ENCODE measurements around the gene RBMX. TPM values are rescaled to one million over a fixed set of nuclear protein-coding genes. Genes with fewer than 3 reads are reported as not detected.
"Not testable (repeated sequence)": the region's sequence is repeated elsewhere in the genome, so short reads cannot be mapped to it uniquely, and the experiment has no call there.

RBMX gene
- 100 to 1,000 TPM; 171 to 208 (median 174) TPM for total RNA-seq
- total RNA-seq (2013), result 305 TPM

- peak; percentile 82 to 95 for DNase-seq
- H3K9me3 Mint-ChIP-seq, result no peaks in the 10 kb centered on the region
- Histone ChIP-seq H3K9me3 (ENCODE audit: control insufficient read depth, insufficient read depth, low read length) (no peaks in the 10 kb centered on the region), H3K36me3 (ENCODE audit: control insufficient read depth, insufficient read depth, low read length) (peaks cover 24% of the 10 kb centered on the region), H3K27ac (ENCODE audit: low read length) (peak within 1 kb of the TSS; percentile 97), H3K4me3 (ENCODE audit: low read length) (peak within 1 kb of the TSS; percentile 63), H3K4me1 (ENCODE audit: control insufficient read depth, insufficient read depth, low read length) (peaks cover 11% of the 10 kb centered on the region), H3K27me3 (ENCODE audit: control insufficient read depth, insufficient read depth, low read length) (no peaks in the 10 kb centered on the region)
- ATAC-seq, result peak; percentile 81 to 91 (median 88)
- peaks cover 7 to 8% of the 10 kb centered on the region in 2 donors for H3K4me1 Mint-ChIP-seq
- H3K4me3 Mint-ChIP-seq, result peak within 1 kb of the TSS; percentile 97
- H3K27ac Mint-ChIP-seq, result peak within 1 kb of the TSS; percentile 96 to 97
- no peak for TF ChIP-seq CTCF (IDR thresholded peaks at IDR 0.05)
- WGBS (ENCODE audit: insufficient coverage), result under 1% methylated on average over 29 of the region's 34 CpGs
- intact Hi-C loops (cut with micrococcal nuclease), result no loop called here
- no peaks in the 10 kb centered on the region for H3K27me3 Mint-ChIP-seq (ENCODE audit: low read depth in 2 of 2)
- no peaks in the 10 kb centered on the region for H3K36me3 Mint-ChIP-seq
Observed at GRCh38 chrX:136880452-136881013, at the start of gene RBMX. Gene RBMX, minus strand, starts transcription at chrX:136880725. Its CDS starts 1,298 bp downstream, at chrX:136879427.

- H3K36me3 ChIP-seq (ENCODE audit: control insufficient read depth, insufficient read depth, low read length); H3K27me3 Mint-ChIP-seq (ENCODE audit: low read depth in 2 of 2); H3K4me3 ChIP-seq (ENCODE audit: low read length); DNase-seq; H3K36me3 Mint-ChIP-seq; intact Hi-C loops (cut with micrococcal nuclease); H3K27ac ChIP-seq (ENCODE audit: low read length); H3K27me3 ChIP-seq (ENCODE audit: control insufficient read depth, insufficient read depth, low read length); H3K27ac Mint-ChIP-seq; H3K4me1 Mint-ChIP-seq; H3K9me3 Mint-ChIP-seq; H3K4me1 ChIP-seq (ENCODE audit: control insufficient read depth, insufficient read depth, low read length); H3K9me3 ChIP-seq (ENCODE audit: control insufficient read depth, insufficient read depth, low read length); H3K4me3 Mint-ChIP-seq; ATAC-seq: not testable (repeated sequence)
- 98% methylated on average over 25 of the region's 25 CpGs for WGBS (ENCODE audit: insufficient coverage)
Observed at GRCh38 chrX:136921438-136921837, 40.9 kb upstream of the RBMX start.

- intact Hi-C loops (cut with micrococcal nuclease), result no loop called here
- no peak for ATAC-seq
- no peak for TF ChIP-seq CTCF (IDR thresholded peaks at IDR 0.05)
- Mint-ChIP-seq H3K9me3 (no peaks in the 10 kb centered on the region), H3K36me3 (no peaks in the 10 kb centered on the region), H3K27ac (no peak overlapping the region), H3K4me3 (no peak overlapping the region), H3K27me3 (ENCODE audit: low read depth in 2 of 2) (no peaks in the 10 kb centered on the region), H3K4me1 (peaks cover 1 to 2% of the 10 kb centered on the region in 2 donors)
- no peaks in the 10 kb centered on the region for H3K9me3 ChIP-seq (ENCODE audit: control insufficient read depth, insufficient read depth, low read length)
- H3K36me3 ChIP-seq (ENCODE audit: control insufficient read depth, insufficient read depth, low read length), result no peaks in the 10 kb centered on the region
- no peaks in the 10 kb centered on the region for H3K4me1 ChIP-seq (ENCODE audit: control insufficient read depth, insufficient read depth, low read length)
- H3K27me3 ChIP-seq (ENCODE audit: control insufficient read depth, insufficient read depth, low read length), result no peaks in the 10 kb centered on the region
- no peak for DNase-seq
- no peak overlapping the region for H3K4me3 ChIP-seq (ENCODE audit: low read length)
- H3K27ac ChIP-seq (ENCODE audit: low read length), result no peak overlapping the region
Observed at GRCh38 chrX:136920001-136920400, 39.5 kb upstream of the RBMX start.

GRCh38 chrX:136916827-136917226 lies 36.3 kb upstream of the RBMX start:
- H3K36me3 Mint-ChIP-seq, result no peaks in the 10 kb centered on the region
- H3K9me3 ChIP-seq (ENCODE audit: control insufficient read depth, insufficient read depth, low read length), result no peaks in the 10 kb centered on the region
- no peak overlapping the region for H3K4me3 ChIP-seq (ENCODE audit: low read length)
- no CpG with 5 or more reads among the region's 2 CpGs for WGBS (ENCODE audit: insufficient coverage)
- no peak for DNase-seq
- H3K27me3 ChIP-seq (ENCODE audit: control insufficient read depth, insufficient read depth, low read length), result no peaks in the 10 kb centered on the region
- no peak overlapping the region for H3K27ac Mint-ChIP-seq
- peaks cover 5% of the 10 kb centered on the region in 2 donors for H3K4me1 Mint-ChIP-seq
- H3K27ac ChIP-seq (ENCODE audit: low read length), result no peak overlapping the region
- no peak overlapping the region for H3K4me3 Mint-ChIP-seq
- no peaks in the 10 kb centered on the region for H3K27me3 Mint-ChIP-seq (ENCODE audit: low read depth in 2 of 2)
- intact Hi-C loops (cut with micrococcal nuclease), result no loop called here
- no peak for TF ChIP-seq CTCF (IDR thresholded peaks at IDR 0.05)
- H3K4me1 ChIP-seq (ENCODE audit: control insufficient read depth, insufficient read depth, low read length), result peaks cover 7% of the 10 kb centered on the region
- no peaks in the 10 kb centered on the region for H3K9me3 Mint-ChIP-seq
- no peaks in the 10 kb centered on the region for H3K36me3 ChIP-seq (ENCODE audit: control insufficient read depth, insufficient read depth, low read length)
- no peak for ATAC-seq

- H3K27me3 ChIP-seq (ENCODE audit: control insufficient read depth, insufficient read depth, low read length); H3K27me3 Mint-ChIP-seq (ENCODE audit: low read depth in 2 of 2); H3K36me3 ChIP-seq (ENCODE audit: control insufficient read depth, insufficient read depth, low read length); H3K9me3 Mint-ChIP-seq; H3K4me3 ChIP-seq (ENCODE audit: low read length); H3K36me3 Mint-ChIP-seq; intact Hi-C loops (cut with micrococcal nuclease); H3K9me3 ChIP-seq (ENCODE audit: control insufficient read depth, insufficient read depth, low read length); H3K27ac ChIP-seq (ENCODE audit: low read length): not testable (repeated sequence)
- H3K4me3 Mint-ChIP-seq, result peak overlapping the region; percentile 91
- peak in 1 of 3 donors; percentile 9 for ATAC-seq
- peak overlapping the region in 1 of 2 donors; percentile 79 for H3K27ac Mint-ChIP-seq
- peaks cover 23% of the 10 kb centered on the region for H3K4me1 ChIP-seq (ENCODE audit: control insufficient read depth, insufficient read depth, low read length)
- peak in 1 of 2 donors; percentile 42 for DNase-seq
- 53% methylated on average over 2 of the region's 7 CpGs for WGBS (ENCODE audit: insufficient coverage)
- H3K4me1 Mint-ChIP-seq, result peaks cover 24 to 27% of the 10 kb centered on the region in 2 donors
Observed at GRCh38 chrX:136911661-136912060, 31.1 kb upstream of the RBMX start.
